PFSK-1 (cell line): ENCODE measurements around the gene PSMC1. TPM values are rescaled to one million over a fixed set of nuclear protein-coding genes. Genes with fewer than 3 reads are reported as not detected.

Source experiments
- FOXP2 ChIP-seq: optimal IDR thresholded peaks from 2 replicates; pipeline ENCODE3; 2011; ENCODE audit warnings: borderline replicate concordance, control low read depth, inconsistent platforms; ENCODE audit not compliant: insufficient read depth; ENCODE audit errors: extremely low read length, extremely low read depth
- POLR2AphosphoS5 ChIP-seq: IDR thresholded peaks from 2 replicates; pipeline ENCODE4 v1.6.1; 2012; ENCODE audit warnings: low read depth, mild to moderate bottlenecking, control low read depth, low read length, moderate library complexity
- SIN3A ChIP-seq: IDR thresholded peaks from 2 replicates; pipeline ENCODE4 v1.6.1; 2012; ENCODE audit warnings: mild to moderate bottlenecking, low read length, moderate library complexity, borderline replicate concordance; ENCODE audit not compliant: insufficient read depth
- TAF1 ChIP-seq: IDR thresholded peaks from 2 replicates; pipeline ENCODE4 v1.6.1; 2012; ENCODE audit warnings: low read length, control low read depth, borderline replicate concordance; ENCODE audit not compliant: insufficient read depth
- polyA plus RNA-seq: library from polyadenylated mRNA; unstranded; fragments of >200 nt; gene quantifications from one replicate; pipeline ENCODE4 v1.2.1, GENCODE V29; 2012; ENCODE audit warnings: low read depth, missing spikeins; ENCODE audit not compliant: insufficient read length
- TF ChIP-seq, protein P1 (sequence below), 2 experiments: IDR thresholded peaks; 2 replicates each; pipeline versions ENCODE4 v1.6.1 to v1.8.0; 2011 to 2012; ENCODE audit warnings: low read depth in 2 of 2, low read length in 2 of 2, control low read depth in 1 of 2, inconsistent platforms in 1 of 2, mild to moderate bottlenecking in 1 of 2, moderate library complexity in 1 of 2; ENCODE audit not compliant: insufficient read depth in 1 of 2

Gene PSMC1
- polyA plus RNA-seq = 58.8 TPM

DNA sequence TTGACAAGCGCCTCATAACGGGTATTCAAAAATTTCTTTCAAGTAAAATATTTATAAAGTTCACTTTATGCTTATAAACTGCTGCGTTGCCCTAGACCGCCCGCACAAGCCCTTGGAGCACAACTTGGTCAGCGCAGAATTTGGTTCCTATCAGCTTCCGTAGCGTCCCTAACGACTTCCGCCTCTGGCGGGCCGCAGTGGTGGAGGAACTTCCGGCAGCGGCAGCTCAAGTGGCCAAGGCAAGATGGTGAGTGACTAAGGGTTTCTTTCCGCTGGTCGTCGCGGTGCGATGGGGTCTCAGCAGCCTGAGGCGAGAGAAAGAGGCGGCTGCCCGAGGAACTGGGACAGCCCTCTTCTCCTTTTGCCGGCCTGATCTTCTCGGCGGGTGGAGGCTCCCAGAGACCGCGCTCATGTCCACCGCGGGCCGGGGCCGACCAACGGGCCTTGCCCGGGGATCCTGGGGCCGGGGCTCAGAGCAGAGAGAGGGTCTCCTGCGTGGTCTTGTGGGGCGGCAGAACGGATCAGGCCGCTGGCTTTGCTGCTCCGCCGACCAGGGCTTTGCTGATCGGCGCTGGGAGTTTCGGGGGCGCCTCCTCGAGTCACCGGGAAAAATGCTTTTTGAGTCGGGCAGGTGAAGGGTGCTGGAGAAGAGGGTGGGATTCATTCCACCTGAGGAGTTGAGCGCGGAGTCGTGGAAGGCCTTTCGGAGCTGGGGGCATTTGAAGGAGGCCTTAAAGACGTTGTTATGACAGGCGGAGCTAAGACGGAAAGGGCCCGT is at the start of gene PSMC1:
PSMC1 (plus strand) TSS at position 200 of the 778 bp plus-strand sequence; CDS start at position 245, 45 bp downstream.
- TF ChIP-seq TAF1 = peak; percentile 84; the same call in 1 of the 2 replicates
- TF ChIP-seq, protein P1, sequence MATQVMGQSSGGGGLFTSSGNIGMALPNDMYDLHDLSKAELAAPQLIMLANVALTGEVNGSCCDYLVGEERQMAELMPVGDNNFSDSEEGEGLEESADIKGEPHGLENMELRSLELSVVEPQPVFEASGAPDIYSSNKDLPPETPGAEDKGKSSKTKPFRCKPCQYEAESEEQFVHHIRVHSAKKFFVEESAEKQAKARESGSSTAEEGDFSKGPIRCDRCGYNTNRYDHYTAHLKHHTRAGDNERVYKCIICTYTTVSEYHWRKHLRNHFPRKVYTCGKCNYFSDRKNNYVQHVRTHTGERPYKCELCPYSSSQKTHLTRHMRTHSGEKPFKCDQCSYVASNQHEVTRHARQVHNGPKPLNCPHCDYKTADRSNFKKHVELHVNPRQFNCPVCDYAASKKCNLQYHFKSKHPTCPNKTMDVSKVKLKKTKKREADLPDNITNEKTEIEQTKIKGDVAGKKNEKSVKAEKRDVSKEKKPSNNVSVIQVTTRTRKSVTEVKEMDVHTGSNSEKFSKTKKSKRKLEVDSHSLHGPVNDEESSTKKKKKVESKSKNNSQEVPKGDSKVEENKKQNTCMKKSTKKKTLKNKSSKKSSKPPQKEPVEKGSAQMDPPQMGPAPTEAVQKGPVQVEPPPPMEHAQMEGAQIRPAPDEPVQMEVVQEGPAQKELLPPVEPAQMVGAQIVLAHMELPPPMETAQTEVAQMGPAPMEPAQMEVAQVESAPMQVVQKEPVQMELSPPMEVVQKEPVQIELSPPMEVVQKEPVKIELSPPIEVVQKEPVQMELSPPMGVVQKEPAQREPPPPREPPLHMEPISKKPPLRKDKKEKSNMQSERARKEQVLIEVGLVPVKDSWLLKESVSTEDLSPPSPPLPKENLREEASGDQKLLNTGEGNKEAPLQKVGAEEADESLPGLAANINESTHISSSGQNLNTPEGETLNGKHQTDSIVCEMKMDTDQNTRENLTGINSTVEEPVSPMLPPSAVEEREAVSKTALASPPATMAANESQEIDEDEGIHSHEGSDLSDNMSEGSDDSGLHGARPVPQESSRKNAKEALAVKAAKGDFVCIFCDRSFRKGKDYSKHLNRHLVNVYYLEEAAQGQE (IDR thresholded peaks at IDR 0.05; ENCODE audit: insufficient read depth in 1 of 2, low read depth in 2 of 2, low read length in 2 of 2) = 0 out of 4 replicates have a peak, but pooled peaks of 1 of the 2 experiments have one; percentile 34
- peak; percentile 31; the same call in 1 of the 2 replicates for TF ChIP-seq SIN3A
- TF ChIP-seq FOXP2 = no peak
- peak; percentile 76 for TF ChIP-seq POLR2AphosphoS5

DNA sequence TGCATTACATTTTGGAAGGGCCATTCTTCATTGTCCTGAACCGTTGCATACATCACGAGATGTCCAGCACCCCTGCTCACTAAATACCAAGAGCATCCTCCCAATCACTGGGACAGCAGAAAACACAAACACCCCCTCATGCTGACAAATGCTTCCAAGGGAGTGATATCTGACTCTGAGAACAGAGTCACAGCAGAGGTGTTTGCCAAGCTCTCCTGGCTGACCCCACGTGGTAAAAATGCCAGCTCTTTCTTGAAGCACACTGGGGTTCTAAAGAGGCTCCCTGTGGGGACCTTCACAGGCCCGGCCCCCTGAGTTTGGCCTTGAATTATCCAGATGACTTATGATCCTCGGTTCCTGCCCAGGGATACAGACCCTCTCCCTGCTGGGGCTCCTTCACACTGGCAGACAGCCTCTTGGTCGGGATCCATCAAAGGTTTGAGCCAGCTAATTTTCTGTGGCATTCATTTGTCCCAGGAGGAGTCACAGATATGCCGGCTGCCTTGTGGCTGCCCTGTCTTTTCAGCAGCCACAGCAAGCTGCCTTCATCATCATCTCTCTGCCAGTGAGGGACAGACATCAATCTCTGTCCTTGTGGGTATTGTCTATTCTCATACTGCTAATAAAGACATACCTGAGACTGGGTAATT is 43.1 kb upstream of the PSMC1 start:
- TF ChIP-seq TAF1 = no peak
- TF ChIP-seq FOXP2 = no peak
- TF ChIP-seq SIN3A = no peak
- no peak for TF ChIP-seq POLR2AphosphoS5
- TF ChIP-seq, protein P1 (IDR thresholded peaks at IDR 0.05; ENCODE audit: insufficient read depth in 1 of 2, low read depth in 2 of 2, low read length in 2 of 2) = no peak

DNA sequence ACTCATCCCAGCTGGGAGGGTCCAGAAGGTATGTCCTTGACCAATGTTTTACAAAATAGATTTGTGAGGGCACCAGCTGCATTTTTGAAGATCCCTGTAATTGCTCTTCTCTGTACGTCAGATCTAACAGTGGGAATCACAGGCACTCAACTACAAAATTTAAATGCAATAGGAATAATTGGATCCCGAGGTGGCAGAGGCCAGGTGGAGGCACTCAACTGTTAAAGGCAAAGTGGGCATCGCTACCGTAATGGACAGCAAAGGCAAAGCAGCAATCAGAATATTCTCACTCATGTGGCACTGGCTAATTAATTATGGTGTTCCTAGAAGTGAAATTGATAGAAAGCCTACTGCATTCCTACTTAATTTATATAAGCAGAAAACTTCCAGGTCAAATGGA is 27.9 kb upstream of the PSMC1 start:
- no peak for TF ChIP-seq FOXP2
- TF ChIP-seq SIN3A = no peak
- TF ChIP-seq POLR2AphosphoS5 = no peak
- no peak for TF ChIP-seq TAF1
- TF ChIP-seq, protein P1 (IDR thresholded peaks at IDR 0.05; ENCODE audit: insufficient read depth in 1 of 2, low read depth in 2 of 2, low read length in 2 of 2) = no peak

DNA sequence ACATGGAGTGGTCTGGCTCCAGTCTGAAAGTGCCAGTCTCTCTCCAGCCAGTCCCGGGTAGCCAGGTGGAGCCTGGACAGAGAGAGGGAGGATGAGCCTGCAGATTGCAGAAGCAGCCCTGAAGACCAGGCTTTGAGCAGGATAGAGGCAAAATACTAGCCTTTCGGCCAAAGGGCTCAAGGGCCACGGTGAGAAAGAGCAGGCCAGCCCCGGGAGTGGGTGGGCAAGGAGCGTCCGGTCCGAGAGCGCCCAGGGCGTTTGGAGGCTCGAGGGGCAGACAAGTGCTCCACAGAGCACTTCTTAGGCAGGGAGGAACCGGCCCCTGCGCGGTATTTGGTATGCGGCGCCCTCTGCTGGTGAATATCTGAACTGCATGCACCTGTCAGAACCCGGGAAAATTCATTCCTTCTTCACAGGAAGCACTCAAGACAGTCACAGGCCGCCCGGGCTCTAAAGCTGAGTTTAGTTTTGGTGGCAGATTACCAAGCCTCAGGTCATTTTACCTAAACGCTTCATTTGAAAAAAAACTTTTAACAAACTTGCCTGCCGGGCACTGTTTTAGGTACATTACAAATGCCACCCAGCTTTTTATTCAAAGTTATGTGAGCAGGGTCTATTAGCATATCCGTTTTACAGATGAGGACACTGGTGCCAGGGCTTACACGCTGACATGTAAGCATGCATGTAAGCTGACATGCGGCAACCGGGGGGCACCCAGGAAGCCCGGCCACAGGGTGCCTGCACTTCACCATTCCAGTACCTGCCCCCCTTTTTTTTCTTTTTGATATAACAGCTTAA is 21.0 kb upstream of the PSMC1 start:
- TF ChIP-seq, protein P1 (IDR thresholded peaks at IDR 0.05; ENCODE audit: insufficient read depth in 1 of 2, low read depth in 2 of 2, low read length in 2 of 2) = no peak
- TF ChIP-seq TAF1 (no peak), FOXP2 (no peak), POLR2AphosphoS5 (no peak), SIN3A (no peak)
